DMS114 treated with DMSO at 0.1 percent for 48 hours (cell line): ENCODE results near the gene CNTNAP5.

Experiments used
- DNase-seq: peaks from one replicate; lab custom pipeline; 2025; ENCODE audit not compliant: unreplicated experiment; lab: John Stamatoyannopoulos, UW

The CNTNAP5 gene

DNA sequence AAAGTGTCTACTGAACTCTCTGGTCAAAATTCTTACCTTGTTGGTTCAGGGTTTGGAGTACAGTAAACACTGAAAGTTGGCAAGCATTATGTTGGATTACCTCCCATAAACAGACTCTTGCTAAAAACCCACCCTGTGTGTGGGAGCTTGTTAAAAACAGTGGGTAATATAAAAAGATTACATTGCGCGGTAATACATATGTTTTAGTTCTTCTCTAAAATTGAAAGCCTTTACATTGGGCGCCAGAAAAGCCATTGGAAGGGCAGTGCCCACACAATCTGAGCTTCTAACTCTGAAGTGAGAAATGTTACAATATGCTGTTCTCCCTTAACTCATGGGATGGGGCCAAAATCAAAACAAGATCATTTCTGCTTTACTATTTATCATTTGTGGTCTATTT lies 510.7 kb downstream of the CNTNAP5 start:
- no peak for DNase-seq

DNA sequence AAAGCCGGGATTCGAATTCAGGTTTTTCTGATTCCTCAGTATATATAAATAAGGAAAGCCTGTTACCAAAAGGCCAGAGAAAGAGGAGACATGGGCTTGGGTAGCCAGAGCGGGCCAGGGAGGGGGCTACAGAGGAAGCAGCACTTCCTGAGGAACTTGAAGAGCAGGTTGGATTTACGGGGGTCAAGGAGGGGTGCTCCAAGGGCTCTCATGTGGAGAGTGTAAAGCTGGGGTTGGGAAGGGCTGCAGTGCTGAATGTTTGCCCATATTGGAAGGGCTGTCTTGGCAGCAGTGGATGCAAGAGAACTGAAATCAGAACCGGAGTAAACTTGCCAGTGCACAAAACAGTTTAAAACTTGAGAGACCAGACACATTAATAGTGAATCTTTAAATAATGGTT lies 511.5 kb downstream of the CNTNAP5 start:
- DNase-seq = no peak

DNA sequence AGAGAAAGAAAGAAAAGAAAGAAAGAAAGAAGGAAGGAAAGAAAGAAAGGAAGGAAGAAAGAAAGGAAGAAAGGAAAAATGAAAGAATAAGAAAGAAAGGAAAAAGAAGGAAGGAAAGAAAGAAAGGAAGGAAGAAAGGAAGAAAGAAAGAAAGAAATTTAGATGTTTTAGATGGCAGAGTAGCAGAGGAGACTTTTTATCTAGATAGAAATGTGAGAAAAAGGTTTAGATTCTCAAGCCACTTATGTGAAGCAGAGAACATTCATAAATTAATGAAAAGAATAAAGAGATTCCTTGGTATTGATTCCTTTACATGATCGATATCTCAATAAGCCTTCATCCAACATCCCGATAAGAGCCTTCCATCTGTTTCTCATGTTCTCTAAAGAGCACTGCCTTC lies 513.5 kb downstream of the CNTNAP5 start:
- DNase-seq = no peak

DNA sequence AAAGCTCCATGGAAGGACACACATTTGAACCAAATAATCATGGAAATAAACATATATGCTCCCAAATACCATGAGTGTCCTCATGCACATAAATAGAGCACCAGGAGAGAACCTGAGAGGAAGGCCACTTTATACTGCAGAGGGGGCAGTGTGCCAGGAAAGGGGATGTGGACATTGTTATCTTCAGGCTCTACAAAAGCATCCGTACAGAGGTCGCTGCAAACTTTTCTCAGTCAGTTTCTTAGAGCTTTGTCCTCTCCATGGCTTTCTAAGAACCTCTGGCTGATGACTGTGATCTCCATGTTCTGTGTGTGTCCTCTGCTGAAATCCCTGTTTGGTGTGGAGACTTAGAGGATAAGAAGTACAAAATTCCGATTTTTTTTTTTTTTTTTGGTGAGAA lies 515.7 kb downstream of the CNTNAP5 start:
- DNase-seq = no peak

DNA sequence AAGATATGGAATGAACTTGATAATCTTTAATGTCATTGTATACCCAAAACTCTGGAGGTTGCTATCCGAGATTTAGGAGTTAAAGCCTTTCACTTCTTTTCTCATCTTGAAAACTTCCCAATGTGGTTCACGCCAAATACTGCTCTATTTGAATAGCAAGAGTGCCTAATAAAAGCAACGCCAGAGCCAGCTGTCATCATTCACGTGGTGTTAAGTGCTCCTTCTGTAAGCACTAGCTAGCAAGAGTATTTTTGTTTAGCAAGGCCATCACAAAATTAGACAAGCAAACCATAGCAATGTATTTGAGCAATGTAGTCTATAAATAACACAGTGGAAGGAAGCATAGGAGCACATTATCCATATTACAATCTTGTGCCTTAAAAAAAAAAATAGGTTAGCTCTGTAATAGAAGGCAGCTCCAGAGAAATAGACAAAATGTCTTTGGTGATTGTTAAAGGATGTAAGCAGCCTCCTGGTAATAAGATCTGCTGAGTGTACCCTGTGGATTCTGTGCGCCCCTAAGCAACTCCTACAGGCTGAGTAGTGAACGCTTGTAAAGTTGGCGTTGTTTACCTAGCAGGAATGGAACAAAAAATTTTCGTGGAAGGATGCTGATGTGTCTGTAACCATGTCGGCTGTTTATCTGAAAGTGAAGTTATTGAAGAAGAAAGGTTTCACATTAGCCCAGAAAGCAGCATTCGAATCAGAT lies 518.0 kb downstream of the CNTNAP5 start:
- no peak for DNase-seq

DNA sequence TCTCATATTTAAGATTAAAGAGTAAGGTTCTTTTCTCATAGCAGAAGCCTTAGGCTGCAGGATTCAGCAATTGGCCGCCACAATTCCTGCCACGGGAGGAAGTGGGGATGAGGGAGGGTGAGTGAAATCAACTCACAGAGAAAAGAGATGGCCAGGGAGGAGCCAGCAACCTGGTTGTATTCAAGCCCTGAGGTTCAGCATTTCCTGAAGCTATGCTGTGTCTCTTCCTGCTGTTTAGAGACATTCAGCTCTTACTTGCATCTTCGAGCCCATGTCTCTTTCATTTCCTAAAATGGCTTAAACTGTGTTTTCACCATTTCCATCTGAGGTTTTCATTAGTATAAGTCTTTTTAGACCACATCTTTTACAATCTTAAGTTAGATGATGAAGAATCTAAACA lies 522.6 kb downstream of the CNTNAP5 start:
- DNase-seq = no peak

DNA sequence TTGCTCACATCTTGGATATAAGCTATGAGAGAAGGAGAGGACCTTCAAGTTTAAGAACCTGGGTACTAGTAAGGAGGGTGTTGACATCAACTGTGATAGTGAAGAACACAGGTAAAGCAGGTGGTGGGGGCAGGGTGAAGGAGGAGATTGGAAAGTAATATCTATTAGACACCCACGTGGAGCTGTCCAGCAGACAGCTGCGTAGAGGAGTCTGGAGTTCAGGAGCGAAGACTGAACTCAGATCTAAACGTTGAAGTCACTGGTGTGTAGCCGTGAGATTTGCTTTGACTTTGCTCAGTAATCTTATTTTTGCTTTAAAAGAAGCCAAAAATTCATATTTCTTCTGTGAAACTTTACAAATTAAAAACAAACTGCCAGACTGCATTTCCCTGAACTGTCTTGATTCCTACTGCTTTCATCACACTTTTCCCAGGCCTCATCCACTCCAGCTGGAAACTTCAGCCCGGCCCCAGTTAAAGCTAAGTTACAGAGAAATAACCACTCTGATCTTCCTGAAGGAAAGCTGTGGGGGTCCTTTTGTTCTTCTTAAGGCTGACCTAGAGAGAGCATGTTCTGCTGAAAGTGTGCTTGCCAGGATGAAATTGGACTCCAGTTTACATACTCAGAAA lies 533.3 kb downstream of the CNTNAP5 start:
- DNase-seq = no peak

DNA sequence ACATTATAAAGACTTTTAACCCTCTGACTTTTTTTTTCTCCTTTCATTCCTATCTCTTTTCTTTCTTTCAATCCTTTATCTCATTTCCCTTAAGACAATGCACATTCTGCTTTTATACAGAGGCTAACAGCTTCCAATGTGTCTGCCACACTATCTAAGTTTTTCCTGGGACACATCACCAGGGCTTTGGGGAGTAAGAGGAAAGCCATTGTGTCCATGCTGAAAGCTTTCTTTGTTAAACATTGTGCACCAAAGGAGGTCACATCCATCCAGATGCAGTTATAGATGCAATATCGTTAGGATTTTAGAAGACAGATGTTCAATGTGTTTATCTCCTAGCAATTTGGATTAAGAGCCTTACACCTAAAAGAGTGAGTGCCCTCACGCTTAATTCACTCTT lies 534.1 kb downstream of the CNTNAP5 start:
- DNase-seq = no peak

DNA sequence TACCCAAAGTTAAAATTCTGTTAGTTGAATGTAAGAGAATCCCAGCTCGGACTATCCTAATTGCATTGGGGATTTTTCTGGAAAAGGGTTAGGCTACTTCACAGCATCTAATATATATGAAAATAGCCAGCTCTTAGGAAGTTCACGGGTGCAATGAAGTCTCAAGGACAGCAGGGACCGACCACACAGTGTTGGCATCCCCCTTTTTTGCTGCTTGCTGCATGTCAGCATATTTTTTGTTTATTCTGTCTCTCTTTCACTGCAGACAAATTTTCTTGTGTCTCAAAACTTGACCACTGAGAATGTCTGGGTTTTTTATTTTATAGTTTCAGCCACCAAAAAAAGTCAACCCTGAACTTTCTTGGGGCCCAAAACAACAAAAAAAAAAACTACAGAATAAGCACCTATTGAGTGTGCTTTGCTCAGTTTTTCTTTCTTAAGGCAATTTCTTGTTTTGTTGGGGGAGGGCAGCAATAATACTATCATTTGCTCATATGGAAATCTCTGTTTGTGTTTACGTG lies 535.6 kb downstream of the CNTNAP5 start:
- DNase-seq = no peak

DNA sequence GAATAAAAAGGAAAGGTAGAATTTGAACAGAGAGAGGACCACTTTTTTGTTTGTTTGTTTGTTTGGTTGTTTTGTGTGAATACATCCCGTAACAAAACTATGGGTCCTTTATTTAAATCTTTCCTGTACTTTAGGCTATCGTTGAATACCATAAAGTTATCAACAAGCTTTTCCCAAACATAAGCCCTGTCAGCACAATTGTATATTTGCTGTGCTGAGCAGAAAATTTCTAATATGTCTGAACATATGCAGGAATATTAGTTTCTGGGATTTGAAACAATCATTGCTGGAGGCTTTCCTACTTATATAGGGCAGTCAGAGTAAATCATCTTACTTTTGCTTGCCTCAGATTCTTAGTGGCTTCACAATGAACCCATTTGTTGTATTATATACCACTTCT lies 536.4 kb downstream of the CNTNAP5 start:
- DNase-seq = no peak

DNA sequence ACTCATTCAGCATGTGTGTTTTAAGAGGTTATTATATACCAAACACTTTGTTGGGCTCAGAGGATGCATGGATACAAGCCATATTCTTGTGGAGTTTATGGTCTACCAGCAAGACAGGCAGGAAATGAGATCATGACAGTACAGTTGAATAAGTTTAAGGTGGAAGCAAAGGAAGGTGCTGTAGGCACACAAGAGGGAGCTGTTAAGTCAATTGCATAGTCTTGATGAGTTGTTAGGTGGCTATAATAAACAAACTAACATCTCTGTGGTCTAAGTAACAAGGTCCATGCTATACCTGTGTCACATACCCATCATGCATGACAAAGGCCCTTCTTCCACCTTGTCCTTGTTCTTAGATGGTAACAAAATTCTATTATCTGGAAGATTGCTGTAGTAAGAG lies 538.3 kb downstream of the CNTNAP5 start:
- DNase-seq = no peak

DNA sequence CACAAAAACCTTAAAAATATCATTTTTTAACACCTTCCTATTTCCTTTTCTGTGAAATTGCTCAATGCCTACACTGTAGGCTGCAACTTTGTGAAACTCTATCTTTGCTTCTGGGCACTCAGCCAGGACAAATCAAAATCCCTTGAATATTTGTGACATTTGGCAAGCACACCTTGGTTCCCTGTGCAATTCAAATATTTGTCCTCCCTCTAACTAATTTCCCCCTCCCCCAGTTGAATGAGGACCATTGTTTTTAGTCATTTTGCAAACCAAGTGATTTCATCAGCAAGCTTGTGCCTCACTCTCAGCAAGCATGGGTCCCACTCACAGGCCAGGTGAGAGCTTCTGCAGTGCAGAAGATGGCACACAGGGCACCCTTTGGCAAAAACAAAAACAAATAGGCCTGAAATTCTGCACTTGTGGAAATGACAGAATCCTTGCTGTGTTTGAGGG lies 541.5 kb downstream of the CNTNAP5 start:
- DNase-seq = no peak

DNA sequence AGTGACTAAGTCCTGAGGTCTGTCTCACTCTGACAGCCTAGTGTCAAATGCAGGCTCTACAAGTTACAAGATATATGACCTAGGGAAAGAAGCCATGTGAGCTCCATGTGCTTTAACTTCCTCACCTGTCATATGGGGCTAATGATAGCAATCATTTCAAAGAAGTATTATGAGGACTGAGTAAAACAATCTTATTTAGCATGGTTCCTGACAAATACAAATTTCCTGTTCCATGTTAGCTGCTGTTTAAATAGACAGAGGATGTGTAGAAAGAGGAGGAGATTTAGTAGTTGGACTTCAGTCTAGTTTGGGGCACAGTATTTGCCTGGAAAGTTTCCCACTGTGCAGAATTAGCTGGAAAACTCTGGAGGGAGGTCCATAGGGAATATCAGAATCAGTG lies 545.8 kb downstream of the CNTNAP5 start:
- no peak for DNase-seq

DNA sequence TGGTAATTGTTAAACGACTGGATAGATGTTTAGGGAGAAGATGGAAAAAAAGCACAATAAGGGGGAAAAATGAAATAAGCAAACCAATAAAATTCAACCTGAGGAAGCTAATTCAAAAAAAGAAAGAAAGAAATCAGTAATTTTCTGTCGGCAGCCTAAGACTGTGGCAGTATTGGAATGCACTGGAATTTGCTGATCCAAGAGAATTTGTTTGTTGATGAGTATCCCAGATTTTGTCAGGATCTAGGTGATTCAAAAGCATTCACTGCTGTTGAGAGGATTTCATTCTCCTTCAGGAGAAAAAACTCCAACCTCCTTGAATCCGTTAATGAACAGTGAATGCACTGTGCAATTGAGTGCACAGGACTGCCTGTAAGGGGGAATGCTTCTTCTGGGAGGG lies 546.7 kb downstream of the CNTNAP5 start:
- DNase-seq = no peak

DNA sequence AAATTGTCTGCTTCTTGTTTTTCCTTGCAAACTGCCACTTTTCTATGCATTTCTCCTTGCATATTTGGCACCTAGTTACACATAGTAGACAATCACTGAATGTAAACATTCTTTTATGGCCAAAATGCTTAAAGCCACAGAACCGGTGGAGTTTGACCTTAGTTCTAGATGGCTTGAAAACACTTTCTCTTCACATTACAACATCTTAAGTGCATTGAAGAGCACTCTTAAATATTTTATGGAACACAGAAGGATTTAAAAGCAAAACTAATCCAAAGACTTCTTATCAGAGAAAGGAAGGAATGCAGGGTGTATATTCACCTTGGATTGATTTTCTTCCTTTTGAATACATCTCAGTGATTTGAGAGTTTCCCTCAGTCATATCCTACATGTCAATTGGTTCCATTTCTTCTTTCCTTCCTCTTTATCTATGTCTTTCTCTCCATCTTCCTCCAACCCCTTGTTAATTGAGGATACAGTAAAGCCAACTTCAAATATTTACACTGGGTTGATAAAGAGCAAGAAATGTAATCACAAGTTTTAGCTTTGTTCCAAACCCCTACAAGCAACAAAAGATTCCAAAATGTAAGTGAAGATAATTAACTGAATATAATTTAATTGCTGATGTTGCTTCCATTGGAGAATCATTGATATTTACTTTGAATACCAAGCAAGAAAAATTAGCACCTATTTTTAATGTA lies 548.0 kb downstream of the CNTNAP5 start:
- DNase-seq = no peak

DNA sequence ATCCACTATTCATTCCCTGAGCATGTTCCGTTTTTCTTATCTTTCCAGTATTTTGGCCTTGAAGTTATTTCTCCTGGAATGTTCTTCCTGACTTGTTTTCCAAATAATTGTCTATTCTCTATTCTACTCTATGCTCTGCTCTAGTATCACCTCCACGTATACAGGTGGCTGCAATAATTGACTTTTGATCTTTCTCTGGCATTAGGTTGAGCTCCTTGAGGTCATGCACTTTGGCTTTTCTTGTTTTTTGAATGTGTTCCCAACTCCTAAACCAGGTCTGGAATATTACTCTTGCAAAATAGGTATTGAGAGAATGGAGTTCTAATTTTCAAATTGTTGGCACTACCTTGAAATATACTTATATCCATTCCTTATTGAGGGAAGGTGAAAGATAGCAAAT lies 550.4 kb downstream of the CNTNAP5 start:
- DNase-seq = no peak

DNA sequence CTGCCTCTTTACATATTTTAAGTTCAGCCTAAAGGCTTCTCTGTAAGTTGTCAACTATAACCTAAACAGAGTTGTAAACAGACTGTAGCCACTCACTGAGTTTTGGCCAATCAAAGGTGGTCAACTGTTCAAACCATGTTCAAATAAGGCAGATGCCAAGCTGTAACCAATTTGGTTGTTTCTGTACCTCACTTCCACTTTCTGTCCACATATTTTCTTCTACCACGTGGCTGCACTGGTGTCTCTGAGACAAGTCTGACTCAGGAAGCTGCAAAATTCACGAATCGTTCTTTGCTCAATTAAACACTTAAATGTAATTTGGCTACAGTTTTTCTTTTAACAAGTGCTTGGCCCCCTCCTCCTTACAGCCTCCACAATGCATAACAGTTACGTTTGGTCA lies 555.2 kb downstream of the CNTNAP5 start:
- no peak for DNase-seq

DNA sequence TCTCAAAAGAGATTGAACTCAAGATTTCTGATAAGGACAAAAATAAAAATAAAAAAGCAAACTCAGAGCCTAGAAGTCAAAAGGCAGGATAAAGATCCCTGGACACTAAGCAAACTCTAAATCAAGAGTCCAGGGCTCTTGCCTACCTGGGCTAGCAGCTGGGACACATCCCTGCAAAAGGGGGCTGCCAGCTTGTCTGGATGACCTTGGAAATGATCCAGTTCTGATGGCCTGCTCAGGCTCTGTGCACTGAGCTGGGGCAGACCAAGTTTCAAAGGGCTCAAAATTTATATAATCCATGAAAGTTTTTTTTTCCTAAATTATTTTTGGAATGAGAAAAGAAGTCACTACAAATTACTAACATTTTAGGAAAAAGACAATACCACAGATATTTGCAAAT lies 557.3 kb downstream of the CNTNAP5 start:
- DNase-seq = no peak

DNA sequence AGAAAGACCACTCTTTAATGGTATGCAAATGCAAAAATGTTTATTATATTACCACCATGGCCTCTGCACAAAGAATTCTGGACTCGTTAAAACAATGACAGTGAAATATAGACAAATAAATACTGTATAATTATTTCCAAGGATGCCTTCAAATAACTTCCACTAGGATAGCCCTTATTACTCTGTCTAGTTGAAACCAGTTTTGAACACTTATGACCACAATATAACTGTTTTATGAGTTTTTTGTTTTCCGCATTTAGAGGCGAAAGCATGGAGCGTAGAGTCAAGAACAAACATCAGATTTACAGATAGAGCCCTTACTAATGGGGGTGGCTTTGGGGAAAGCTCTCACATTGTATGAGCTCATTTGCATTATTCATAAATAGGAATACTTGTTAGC lies 559.5 kb downstream of the CNTNAP5 start:
- DNase-seq = no peak

DNA sequence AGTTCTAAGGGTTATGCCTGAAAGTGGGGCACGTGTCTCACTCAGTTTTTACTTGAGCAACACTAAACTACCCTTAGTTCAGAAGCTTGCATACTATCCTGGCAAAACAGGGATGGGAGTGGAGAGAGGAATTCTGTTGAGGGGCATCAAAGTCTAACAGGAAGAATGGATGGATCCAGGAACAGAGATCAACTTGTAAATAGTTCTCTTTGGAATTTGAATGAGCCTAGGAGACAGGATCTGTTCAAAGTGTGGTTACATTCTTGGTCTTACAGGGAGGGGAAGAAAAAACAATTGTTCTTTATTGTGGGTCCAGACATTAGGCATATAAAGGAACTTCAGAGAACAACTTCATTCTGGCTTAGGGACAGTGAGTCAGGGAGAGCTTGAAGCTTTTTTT lies 560.2 kb downstream of the CNTNAP5 start:
- no peak for DNase-seq

DNA sequence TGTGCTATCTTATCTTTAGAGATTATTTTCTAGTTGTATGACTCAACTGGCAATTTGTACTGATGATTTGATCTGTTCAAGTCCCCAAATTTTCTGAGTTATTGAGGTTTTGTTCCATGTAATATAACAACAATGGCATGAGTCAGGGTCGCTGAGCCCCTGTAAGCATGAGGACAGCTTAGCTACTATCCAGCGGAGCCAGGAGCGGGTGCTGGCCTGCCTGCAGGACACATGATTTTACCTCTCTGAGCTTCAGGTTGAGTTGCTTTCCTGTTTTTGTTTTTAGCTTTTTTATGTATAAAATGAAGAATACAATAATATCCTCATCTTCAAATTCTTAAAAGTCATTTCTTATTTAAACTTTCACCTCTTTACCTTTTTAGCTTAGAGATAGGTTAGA lies 561.1 kb downstream of the CNTNAP5 start:
- no peak for DNase-seq

DNA sequence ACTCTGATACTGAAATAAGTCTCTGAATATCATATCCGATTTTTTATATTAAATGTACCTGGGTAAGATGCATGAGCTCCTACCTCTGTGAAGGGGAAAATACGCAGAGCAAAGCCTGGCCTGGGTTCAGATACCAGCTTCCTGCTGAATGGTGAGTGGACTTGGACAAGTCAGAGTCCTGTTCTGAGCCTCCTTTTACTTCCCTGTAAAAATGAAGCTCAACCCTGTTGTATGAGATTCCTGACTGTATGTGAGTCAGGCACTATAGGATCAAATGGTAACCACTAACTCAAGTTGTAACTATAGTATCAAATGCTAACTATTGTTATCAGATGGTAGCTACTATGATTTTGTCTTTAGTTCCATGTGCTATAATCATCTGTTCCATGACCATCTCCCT lies 561.7 kb downstream of the CNTNAP5 start:
- no peak for DNase-seq
